ENCODE results near the gene P4HA1. TPM values are rescaled to one million over a fixed set of nuclear protein-coding genes. Genes with fewer than 3 reads are reported as not detected.

Gene P4HA1
- total RNA-seq, 2 donors from 2014 or later = 24.4 to 37.0 TPM

GRCh38 chr10:73075829-73076228 is 20.8 kb downstream of the P4HA1 start:
- Histone ChIP-seq H3K9me3 (no peaks in the 10 kb centered on the region), H3K27ac (peak overlapping the region in 1 of 2 donors; percentile 63), H3K4me3 (no peak overlapping the region), H3K4me1 (ENCODE audit: control insufficient read depth in 1 of 2, low read depth in 2 of 2) (peaks cover 6 to 18% of the 10 kb centered on the region in 2 donors), H3K27me3 (replicated peaks; ENCODE audit: insufficient read depth) (no peaks in the 10 kb centered on the region), H3K36me3 (peaks cover 6% of the 10 kb centered on the region)
- ATAC-seq (ENCODE audit: insufficient number of reproducible peaks, low FRiP score, low read depth) = no peak
- TF ChIP-seq CTCF (IDR thresholded peaks at IDR 0.05) = no peak
- no peak for DNase-seq (ENCODE audit: low spot score)

GRCh38 chr10:73073627-73074026 is 23.0 kb downstream of the P4HA1 start:
- H3K4me1 ChIP-seq (ENCODE audit: control insufficient read depth in 1 of 2, low read depth in 2 of 2) = peaks cover 6 to 18% of the 10 kb centered on the region in 2 donors
- H3K27ac ChIP-seq = no peak overlapping the region
- H3K4me3 ChIP-seq = no peak overlapping the region
- no peaks in the 10 kb centered on the region for H3K9me3 ChIP-seq
- peaks cover 9% of the 10 kb centered on the region for H3K36me3 ChIP-seq
- DNase-seq (ENCODE audit: low spot score) (no peak), ATAC-seq (ENCODE audit: insufficient number of reproducible peaks, low FRiP score, low read depth) (no peak)
- TF ChIP-seq CTCF (IDR thresholded peaks at IDR 0.05) = no peak
- no peaks in the 10 kb centered on the region for H3K27me3 ChIP-seq (replicated peaks; ENCODE audit: insufficient read depth)

GRCh38 chr10:73065441-73065840 is 31.2 kb downstream of the P4HA1 start:
- no peak overlapping the region for H3K4me3 ChIP-seq
- ATAC-seq (ENCODE audit: insufficient number of reproducible peaks, low FRiP score, low read depth) (no peak), DNase-seq (ENCODE audit: low spot score) (no peak)
- peaks cover 5 to 7% of the 10 kb centered on the region in 2 donors for H3K4me1 ChIP-seq (ENCODE audit: control insufficient read depth in 1 of 2, low read depth in 2 of 2)
- no peak for TF ChIP-seq CTCF (IDR thresholded peaks at IDR 0.05)
- H3K27me3 ChIP-seq (replicated peaks; ENCODE audit: insufficient read depth) = no peaks in the 10 kb centered on the region
- H3K9me3 ChIP-seq = no peaks in the 10 kb centered on the region
- peaks cover 3% of the 10 kb centered on the region for H3K36me3 ChIP-seq
- no peak overlapping the region for H3K27ac ChIP-seq

GRCh38 chr10:73061743-73062142 is 34.9 kb downstream of the P4HA1 start:
- TF ChIP-seq CTCF (IDR thresholded peaks at IDR 0.05) = no peak
- no peak for ATAC-seq (ENCODE audit: insufficient number of reproducible peaks, low FRiP score, low read depth)
- Histone ChIP-seq H3K4me3 (no peak overlapping the region), H3K4me1 (ENCODE audit: control insufficient read depth in 1 of 2, low read depth in 2 of 2) (peaks cover 5 to 7% of the 10 kb centered on the region in 2 donors), H3K27ac (no peak overlapping the region), H3K9me3 (no peaks in the 10 kb centered on the region), H3K36me3 (no peaks in the 10 kb centered on the region), H3K27me3 (replicated peaks; ENCODE audit: insufficient read depth) (no peaks in the 10 kb centered on the region)
- no peak for DNase-seq (ENCODE audit: low spot score)

- no peak overlapping the region for H3K4me3 ChIP-seq
- no peak overlapping the region for H3K27ac ChIP-seq
- peak; percentile 35 for TF ChIP-seq CTCF (IDR thresholded peaks at IDR 0.05)
- no peaks in the 10 kb centered on the region for H3K27me3 ChIP-seq (replicated peaks; ENCODE audit: insufficient read depth)
- DNase-seq (ENCODE audit: low spot score) = no peak
- H3K9me3 ChIP-seq = no peaks in the 10 kb centered on the region
- no peaks in the 10 kb centered on the region for H3K36me3 ChIP-seq
- ATAC-seq (ENCODE audit: insufficient number of reproducible peaks, low FRiP score, low read depth) = no peak
- H3K4me1 ChIP-seq (ENCODE audit: control insufficient read depth in 1 of 2, low read depth in 2 of 2) = peaks cover 5 to 7% of the 10 kb centered on the region in 2 donors
Measured at GRCh38 chr10:73060738-73061635, 35.7 kb downstream of the P4HA1 start.

Data from thoracic aorta (tissue), 2 donors.